Activated naive CD4-positive, alpha-beta T cell treated with anti-CD3 and anti-CD28 coated beads, Interleukin-2, amount 10 ng/mL, durations not matched to agents 5 hours and 36 hours (primary cell): ENCODE data around the gene TRIM40. TPM values are rescaled to one million over a fixed set of nuclear protein-coding genes. Genes with fewer than 3 reads are reported as not detected.

Source experiments
- total RNA-seq, 2 experiments: library from RNA; stranded (reverse); gene quantifications; one replicate each; pipeline ENCODE4 v1.2.3, GENCODE V29; 2021

The TRIM40 gene
- not detected for total RNA-seq

GRCh38 chr6:30135757-30136156 is at the start of gene TRIM40:
Gene TRIM40 (plus strand): TSS chr6:30136140. CDS start chr6:30137037, 897 bp downstream.

GRCh38 chr6:30113003-30113759 is 22.8 kb upstream of the TRIM40 start, which contains the start of gene TRIM31:
Gene TRIM31 (minus strand): TSS chr6:30113090. CDS start chr6:30112805, 285 bp downstream.

GRCh38 chr6:30160785-30161531 is 25.0 kb downstream of the TRIM40 start, which contains the start of gene TRIM10:
Gene TRIM10 (minus strand): TSS chr6:30161211. CDS start chr6:30160858, 353 bp downstream.

GRCh38 chr6:30163090-30163917 is 27.4 kb downstream of the TRIM40 start, which contains the start of gene TRIM15:
Gene TRIM15 (plus strand): TSS chr6:30163546. CDS start chr6:30163685, 139 bp downstream.

Other genes starting within 250 kb of the TRIM40 start
- 1,000 to 10,000 TPM; 1,753 to 1,764 TPM for gene HLA-A, start 193.6 kb upstream of the TRIM40 start, total RNA-seq
- 10 to 100 TPM; 65.9 to 67.7 TPM for gene POLR1H, start 74.9 kb upstream of the TRIM40 start, total RNA-seq
- gene PPP1R11, start 68.9 kb upstream of the TRIM40 start, total RNA-seq = 10 to 100 TPM; 51.9 to 52.8 TPM
- gene RNF39, start 60.4 kb upstream of the TRIM40 start, total RNA-seq = not detected
- gene TRIM31, start 23.1 kb upstream of the TRIM40 start, total RNA-seq = not detected
- not detected for gene TRIM10, start 25.1 kb downstream of the TRIM40 start, total RNA-seq
- gene TRIM15, start 27.4 kb downstream of the TRIM40 start, total RNA-seq = not detected
- 10 to 100 TPM; 61.4 to 66.1 TPM for gene TRIM26, start 77.3 kb downstream of the TRIM40 start, total RNA-seq
- 10 to 100 TPM; 15.3 to 17.2 TPM for gene TRIM39, start 190.8 kb downstream of the TRIM40 start, total RNA-seq
- 10 to 100 TPM; 35.2 to 37.7 TPM for gene RPP21, start 209.0 kb downstream of the TRIM40 start, total RNA-seq